Tongue (tissue), 2 donors: ENCODE results near the gene RFC4. TPM values are rescaled to one million over a fixed set of nuclear protein-coding genes. Genes with fewer than 3 reads are reported as not detected.
A peak's percentile ranks its signal among the peaks of the same experiment; 100 is the strongest.

ENCODE experiments used
- DNase-seq: peaks from one replicate; pipeline ENCODE4 v3.0.0-alpha.2; 2015
- total RNA-seq: library from RNA; depleted of rRNA; stranded (reverse); fragments of >200 nt; gene quantifications from one replicate; pipeline ENCODE4 v1.2.3, GENCODE V29; 2014

RFC4 gene
- total RNA-seq, 1 donor from 2014 or later: 21.8 TPM

DNA sequence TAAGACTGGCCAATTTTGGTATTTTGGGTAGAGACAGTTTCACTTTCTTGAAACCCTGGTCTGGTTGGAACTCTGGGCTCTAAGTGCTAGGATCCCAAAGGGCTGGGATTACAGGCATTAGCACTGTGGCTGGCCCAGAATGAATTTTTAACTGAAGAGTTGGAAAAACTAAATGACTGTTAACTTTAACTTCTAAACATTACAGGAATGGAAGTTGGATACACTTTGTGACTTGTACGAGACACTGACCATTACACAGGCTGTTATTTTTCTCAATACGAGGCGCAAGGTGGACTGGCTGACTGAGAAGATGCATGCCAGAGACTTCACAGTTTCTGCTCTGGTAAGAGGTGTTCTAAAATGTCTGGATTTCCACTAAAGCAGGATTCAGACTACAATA, 19.4 kb downstream of the RFC4 start:
- DNase-seq: no peak

DNA sequence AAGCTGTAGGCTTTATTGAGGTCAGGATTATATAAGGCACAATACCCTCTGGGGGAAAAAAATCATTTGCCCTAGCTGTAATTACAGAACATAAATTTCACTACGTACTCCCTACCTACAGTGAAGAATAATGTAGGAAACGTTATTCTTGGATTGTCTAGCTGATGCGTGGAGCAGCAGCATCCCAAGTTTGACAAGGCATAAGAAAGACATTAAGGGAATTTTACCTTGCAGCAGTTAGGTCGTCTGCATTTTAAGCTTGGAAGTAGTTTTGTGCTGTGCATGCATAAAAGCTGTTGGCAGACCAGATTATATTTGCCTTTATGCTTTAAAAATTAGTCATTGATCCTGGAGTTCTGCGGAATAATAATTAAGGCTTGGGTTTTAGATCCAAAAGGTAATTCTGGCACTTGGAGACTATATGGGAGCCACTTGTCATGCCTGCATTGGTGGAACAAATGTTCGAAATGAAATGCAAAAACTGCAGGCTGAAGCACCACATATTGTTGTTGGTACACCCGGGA, 20.7 kb downstream of the RFC4 start:
- DNase-seq: no peak

- DNase-seq: no peak
Measured at GRCh38 chr3:186784820-186785494, 21.3 kb downstream of the RFC4 start.

DNA sequence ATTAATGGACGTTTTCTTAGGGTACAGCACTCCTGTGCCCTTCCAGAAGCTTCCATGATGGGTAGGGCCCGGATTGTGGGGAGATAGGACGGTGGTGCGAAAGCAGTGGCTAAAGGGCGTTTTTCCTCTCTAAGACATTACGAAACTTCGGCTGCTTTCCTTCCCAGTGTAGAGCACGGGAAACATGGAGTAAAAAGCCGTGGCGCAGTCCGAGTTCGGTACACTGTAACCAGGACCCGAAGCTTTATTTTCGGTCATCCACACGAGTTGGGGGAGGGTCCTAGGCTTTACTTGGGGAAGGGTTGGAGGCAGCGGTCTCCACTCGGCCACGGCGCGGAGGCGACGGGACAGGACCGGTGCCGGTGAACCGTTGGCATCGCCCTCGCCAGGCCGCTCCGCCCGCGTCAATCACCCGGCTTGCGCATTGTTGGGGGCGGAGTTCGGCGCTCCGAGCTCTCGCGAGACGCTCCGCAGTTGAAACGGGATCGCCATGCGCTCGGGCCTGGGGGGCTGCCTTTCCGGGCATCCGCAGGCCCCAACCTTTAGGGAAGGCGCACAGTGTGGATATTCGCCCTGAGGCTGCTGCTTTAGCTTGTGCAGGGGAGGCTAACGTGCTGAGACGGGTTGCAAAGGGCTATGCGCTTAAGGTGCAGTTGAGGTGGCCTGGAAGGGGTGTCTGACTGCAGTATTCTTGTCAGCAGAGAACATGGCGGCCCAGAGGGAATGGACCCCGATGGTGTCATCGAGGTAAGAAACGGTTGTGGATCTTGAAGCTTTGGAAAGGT, 22.4 kb downstream of the RFC4 start:
- peak; percentile 92 for DNase-seq

GRCh38 chr3:186783058-186783730, 23.1 kb downstream of the RFC4 start, which contains the start of gene EIF4A2:
EIF4A2 (plus strand) TSS chr3:186783577; CDS start chr3:186783611, 34 bp downstream.
- DNase-seq: peak; percentile 96

DNA sequence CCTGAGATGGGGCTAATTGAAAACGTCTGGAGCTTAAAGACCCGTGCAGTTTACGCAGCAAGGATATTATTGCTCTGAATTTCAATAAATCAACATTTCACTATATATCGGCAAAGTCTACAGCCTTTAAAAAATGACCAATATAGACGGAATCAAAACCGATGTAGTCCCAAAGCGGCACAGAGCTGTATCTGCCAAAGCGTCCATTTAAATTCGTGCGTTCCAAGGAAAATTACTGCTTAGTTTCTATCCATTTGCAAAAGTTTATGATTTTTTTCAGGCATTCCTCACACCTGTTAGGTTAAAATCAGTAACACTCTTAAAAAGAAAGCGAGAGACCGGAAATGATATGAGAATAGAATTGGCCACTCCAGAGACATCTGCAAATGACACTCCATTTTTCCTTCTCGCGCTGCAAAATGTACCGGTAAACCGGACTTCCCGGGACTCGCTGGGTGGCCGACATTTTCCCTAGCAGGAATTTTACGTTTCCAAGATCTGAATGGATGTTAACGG, 23.7 kb downstream of the RFC4 start:
- no peak for DNase-seq

GRCh38 chr3:186779204-186779603, 27.1 kb downstream of the RFC4 start:
- DNase-seq: no peak

DNA sequence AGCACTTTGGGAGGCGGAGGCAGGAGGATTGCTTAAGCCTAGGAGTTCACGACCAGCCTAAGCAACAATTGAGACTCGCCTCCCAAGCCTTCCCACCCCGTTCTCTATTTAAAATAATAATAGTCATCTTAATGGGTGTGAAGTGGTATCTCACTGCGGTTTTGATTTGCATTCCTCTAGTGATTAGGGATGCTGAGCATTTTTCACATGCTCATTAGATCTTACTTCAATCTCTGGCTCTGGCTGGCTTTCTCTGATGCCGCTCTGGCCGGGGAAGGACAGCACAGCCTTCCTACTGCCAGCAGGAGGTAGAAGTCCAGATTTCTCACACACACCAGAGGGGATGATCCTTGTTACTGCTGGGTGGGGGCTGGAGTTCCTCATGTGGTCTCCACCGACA, 30.3 kb downstream of the RFC4 start:
- no peak for DNase-seq

DNA sequence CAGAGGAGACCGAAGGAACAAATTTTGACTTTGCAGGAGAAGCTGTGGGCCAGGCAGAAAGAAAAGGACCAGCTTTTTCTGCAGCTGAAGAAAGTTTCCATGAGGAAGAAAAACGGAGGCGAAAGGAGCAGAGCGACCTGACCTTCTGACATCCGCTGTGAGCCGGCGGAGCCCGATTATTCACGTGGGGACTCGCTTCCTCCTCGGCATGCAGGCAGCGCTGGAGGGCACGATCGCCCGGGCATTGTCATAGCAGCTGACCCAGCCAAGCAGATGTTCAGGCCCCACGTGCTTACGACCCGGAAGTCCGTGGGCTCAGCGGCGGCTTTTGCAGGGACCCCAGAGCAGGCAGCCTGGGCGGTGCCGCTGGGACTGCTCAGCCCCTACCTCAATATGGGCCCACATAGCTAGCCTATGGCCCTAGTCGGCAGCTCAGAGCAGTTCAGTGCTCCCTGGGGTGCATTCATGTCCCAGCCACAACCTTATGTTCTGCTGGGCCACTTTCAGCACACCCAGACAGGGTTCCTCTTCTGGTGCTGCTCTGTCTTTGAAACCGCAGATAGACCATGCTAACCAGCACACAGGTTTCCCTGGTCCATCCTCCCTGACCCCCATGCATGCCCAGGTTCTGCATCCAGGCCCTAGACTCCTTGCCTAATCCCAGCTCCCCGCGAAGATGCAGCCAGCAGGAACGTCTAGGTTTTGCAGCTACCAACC, 33.4 kb downstream of the RFC4 start:
- peak; percentile 66 for DNase-seq

DNA sequence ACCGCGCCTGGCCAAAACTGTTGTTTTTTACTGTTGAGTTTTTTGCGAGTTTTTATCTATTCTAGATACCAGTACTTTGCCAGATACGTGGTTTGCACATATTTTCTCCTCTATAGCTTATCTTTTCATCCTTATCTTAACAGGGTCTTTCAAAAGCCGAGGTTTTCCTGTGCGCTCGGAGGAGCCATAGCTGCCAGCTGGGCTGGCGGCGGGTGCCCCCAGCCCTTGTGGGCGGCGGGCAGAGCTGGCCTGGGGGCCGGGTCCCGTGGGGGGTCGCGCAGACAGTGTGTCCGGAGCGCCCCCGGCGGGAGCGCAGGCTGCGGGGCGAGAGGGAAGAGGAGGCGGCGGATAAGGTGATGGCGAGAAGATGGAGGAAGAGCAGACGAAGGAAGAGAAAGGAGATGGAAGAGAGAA, 34.0 kb downstream of the RFC4 start:
- DNase-seq: no peak

DNA sequence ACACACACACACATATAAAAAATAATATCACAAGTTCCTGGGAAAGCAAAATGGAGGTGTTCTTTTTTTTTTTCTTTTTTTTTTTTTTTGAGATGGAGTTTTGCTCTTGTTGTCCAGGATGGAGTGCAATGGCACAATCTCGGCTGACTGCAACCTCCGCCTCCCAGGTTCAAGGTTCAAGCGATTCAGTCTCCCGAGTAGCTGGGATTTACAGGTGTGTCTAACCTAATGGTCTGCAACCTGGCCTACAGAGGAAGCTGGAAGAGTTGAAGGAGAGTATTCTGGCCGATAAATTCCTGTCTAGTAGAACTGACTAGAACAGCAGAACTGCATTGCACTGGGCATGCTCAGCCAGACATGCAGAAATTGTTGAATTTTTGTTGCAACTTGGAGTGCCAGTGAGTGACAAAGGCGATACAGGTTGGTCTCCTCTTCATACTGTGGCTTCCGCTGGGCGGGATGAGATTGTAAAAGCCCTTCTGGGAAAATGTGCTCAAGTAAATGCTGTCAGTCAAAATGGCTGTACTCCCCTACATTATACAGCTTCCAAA, 45.3 kb downstream of the RFC4 start:
- DNase-seq: no peak

DNA sequence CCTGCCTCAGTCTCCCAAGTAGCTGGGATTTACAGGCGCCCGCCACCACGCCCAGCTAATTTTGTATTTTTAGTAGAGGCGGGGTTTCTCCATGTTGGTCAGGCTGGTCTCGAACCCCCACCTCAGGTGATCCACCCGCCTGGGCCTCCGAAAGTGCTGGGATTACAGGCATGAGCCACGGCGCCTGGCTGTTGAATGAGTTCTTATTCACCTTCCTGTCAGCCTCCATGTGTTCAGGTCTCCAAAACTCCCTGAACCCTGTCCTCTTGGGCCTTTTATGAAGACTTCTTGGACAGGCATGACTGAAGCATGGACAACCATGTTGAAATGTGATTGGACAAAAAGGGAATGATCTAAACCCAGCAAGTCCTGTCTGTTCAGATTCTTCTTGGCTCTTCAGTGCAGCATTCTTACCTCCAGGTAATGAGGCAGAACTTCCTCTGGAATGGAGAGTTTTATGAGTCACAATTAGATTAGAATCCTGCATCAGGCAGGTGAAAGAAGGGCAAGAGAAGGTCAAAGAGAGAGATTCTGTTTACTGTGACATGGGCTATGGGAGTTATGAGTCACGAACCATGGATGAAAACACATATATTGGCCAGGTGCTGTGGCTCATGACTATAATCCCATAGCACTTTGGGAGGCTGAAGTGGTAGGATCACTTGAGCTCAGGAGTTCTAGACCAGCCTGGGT, 46.0 kb downstream of the RFC4 start:
- no peak for DNase-seq

GRCh38 chr3:186759231-186759930, 46.9 kb downstream of the RFC4 start:
- no peak for DNase-seq

DNA sequence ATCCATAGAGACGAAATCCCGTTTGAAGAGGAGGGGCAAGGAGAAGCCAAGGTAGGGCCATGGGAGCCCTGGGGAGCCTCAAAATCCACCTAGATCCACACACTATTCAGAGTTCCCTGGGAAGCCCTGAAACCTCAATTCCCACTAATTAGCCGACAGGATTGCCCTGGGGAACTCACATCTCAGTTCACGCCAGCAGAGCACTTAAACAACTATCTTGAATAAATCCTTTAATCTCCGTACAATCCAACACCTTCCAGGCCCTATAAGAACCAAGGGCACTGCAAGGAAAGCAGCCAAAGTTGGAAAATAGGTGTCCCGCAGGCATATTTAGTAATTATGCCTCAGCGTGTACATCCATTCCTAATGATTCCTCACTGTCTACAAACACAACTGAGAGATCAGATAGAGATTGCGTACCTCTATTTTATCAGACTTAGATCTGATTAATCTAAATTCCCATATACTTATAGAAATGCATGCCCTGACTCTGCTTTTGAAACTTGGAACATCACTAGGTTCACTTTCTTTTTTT, 48.5 kb downstream of the RFC4 start:
- DNase-seq: no peak

GRCh38 chr3:186757214-186757613, 49.1 kb downstream of the RFC4 start:
- DNase-seq: no peak

DNA sequence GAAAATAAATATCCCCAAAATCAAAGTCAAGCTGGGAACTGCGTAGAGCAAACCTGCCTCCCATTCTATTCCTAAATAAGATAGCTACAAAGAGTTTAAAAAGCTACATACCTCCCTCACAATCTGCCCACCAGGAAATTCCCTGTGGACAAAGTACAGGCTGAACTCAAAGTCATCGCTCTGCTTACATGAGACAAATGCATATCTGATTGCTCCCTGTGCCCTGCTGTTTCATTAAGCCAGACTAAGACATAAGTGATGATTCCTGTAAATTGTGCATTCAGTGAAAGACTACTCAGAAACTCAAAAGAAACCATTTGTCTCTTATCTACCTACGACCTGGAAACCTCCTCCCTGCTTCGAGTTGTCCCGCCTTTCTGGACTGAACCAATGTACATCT, 51.4 kb downstream of the RFC4 start:
- no peak for DNase-seq

GRCh38 chr3:186754006-186754405, 52.3 kb downstream of the RFC4 start:
- no peak for DNase-seq

GRCh38 chr3:186751480-186751879, 54.8 kb downstream of the RFC4 start:
- no peak for DNase-seq

DNA sequence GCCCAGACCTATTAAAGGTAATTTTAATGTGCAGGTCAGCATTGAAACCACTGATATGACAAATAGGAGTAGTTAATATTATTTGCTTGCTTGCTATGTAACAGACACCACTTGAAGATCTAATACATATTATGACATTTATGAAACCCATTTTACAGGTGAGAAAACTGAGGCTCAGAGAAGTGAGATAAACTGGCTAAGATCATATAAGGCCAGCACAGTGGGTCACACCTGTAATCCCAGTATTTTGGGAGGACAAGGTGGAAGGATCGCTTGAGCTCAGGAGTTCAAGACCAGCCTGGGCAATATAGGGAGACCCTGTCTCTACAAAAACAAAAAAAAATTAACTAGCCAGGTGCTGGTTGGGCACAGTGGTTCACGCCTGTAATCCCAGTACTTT, 56.0 kb downstream of the RFC4 start:
- no peak for DNase-seq

GRCh38 chr3:186746008-186746407, 60.3 kb downstream of the RFC4 start:
- peak; percentile 44 for DNase-seq
